GM18519 (cell line): Measurements from ENCODE around the gene SCLT1.

Experiments
- ATAC-seq: cut with Tn5 transposase; IDR thresholded peaks from one replicate; pipeline ENCODE4 v1.9.1; 2021; ENCODE audit warnings: mild to moderate bottlenecking, moderate library complexity; ENCODE audit not compliant: unreplicated experiment, low FRiP score

Gene SCLT1

GRCh38 chr4:128850252-128850651, 243.1 kb downstream of the SCLT1 start:
- no peak for ATAC-seq

- ATAC-seq: no peak
Observed at GRCh38 chr4:128848461-128848860, 244.9 kb downstream of the SCLT1 start.

- ATAC-seq: no peak
Observed at GRCh38 chr4:128847082-128847724, 246.1 kb downstream of the SCLT1 start.

- ATAC-seq: no peak
Observed at GRCh38 chr4:128846063-128846462, 247.3 kb downstream of the SCLT1 start.

GRCh38 chr4:128844931-128845330, 248.4 kb downstream of the SCLT1 start:
- ATAC-seq: no peak

GRCh38 chr4:128841402-128841801, 251.9 kb downstream of the SCLT1 start:
- ATAC-seq: no peak

- ATAC-seq: no peak
Observed at GRCh38 chr4:128840711-128841318, 252.5 kb downstream of the SCLT1 start.

- ATAC-seq: no peak
Observed at GRCh38 chr4:128837679-128838078, 255.7 kb downstream of the SCLT1 start.

- ATAC-seq: no peak
Observed at GRCh38 chr4:128837198-128837597, 256.1 kb downstream of the SCLT1 start.

GRCh38 chr4:128835498-128836222, 257.7 kb downstream of the SCLT1 start:
- no peak for ATAC-seq
